Central memory CD8-positive, alpha-beta T cell (primary cell): Measurements from ENCODE around the gene IDH1.

Source experiments
- ATAC-seq: fragments of 150-1000 bp; cut with Tn5 transposase; replicated peaks from 2 replicates; pipeline ENCODE4 v1.10.0; 2022; ENCODE audit warnings: mild to moderate bottlenecking, moderate FRiP score, moderate number of reproducible peaks; ENCODE audit not compliant: poor library complexity, severe bottlenecking; ENCODE audit errors: extremely low read depth
- DNase-seq, 2 donors: peaks; one replicate each; pipeline ENCODE4 v3.0.0; 2021; ENCODE audit warnings: low spot score in 2 of 2
- H3K27ac Mint-ChIP-seq: one replicate; pipeline ENCODE4 v1.8.0; 2022; ENCODE audit warnings: low read depth, mild to moderate bottlenecking, moderate library complexity, mixed read lengths
- H3K27me3 Mint-ChIP-seq: one replicate; pipeline ENCODE4 v1.8.0; 2022; ENCODE audit warnings: mixed read lengths
- H3K36me3 Mint-ChIP-seq: one replicate; pipeline ENCODE4 v1.8.0; 2022; ENCODE audit warnings: mild to moderate bottlenecking, moderate library complexity, mixed read lengths; ENCODE audit not compliant: insufficient read depth
- H3K4me1 Mint-ChIP-seq: one replicate; pipeline ENCODE4 v1.8.0; 2022; ENCODE audit warnings: mixed read lengths
- H3K4me3 Mint-ChIP-seq: one replicate; pipeline ENCODE4 v1.8.0; 2022; ENCODE audit warnings: mild to moderate bottlenecking, moderate library complexity, mixed read lengths
- H3K9me3 Mint-ChIP-seq: one replicate; pipeline ENCODE4 v1.8.0; 2022; ENCODE audit warnings: mixed read lengths

IDH1 gene

DNA sequence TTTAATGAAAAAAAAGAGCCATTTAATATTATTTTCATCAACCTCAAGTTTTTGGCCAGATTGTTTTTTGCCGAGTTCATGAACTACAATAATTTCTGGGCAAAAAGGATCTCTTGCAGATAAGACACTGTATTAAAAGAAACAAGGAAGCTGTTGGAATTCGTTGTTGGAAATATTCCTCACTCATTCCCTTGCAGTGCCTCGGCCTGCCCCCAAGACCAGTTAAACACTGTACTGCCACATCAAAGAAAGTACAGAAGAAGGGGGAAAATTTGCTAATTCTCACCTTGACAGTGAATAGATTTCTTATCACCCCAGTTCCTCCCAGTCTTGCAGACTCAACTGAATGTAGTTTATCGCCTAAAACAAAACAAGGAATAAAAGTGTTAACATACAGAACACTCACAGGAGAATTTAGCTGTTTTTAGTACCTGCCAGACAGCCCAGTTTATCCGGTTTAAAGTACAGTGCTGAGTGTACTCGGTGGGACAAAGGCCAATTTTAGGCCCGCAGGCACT lies 1.2 kb downstream of the IDH1 start:
- Mint-ChIP-seq H3K27ac (peak overlapping the region; percentile 16), H3K4me1 (peaks cover 32% of the 10 kb centered on the region), H3K9me3 (no peaks in the 10 kb centered on the region), H3K36me3 (peaks cover 29% of the 10 kb centered on the region), H3K4me3 (peak overlapping the region; percentile 98), H3K27me3 (no peaks in the 10 kb centered on the region)
- DNase-seq = no peak
- ATAC-seq = no peak

GRCh38 chr2:208252716-208253492 lies 2.0 kb downstream of the IDH1 start:
- ATAC-seq = no peak
- H3K4me3 Mint-ChIP-seq = peak overlapping the region; percentile 98
- H3K36me3 Mint-ChIP-seq = peaks cover 35% of the 10 kb centered on the region
- H3K4me1 Mint-ChIP-seq = peaks cover 32% of the 10 kb centered on the region
- H3K27me3 Mint-ChIP-seq = no peaks in the 10 kb centered on the region
- H3K27ac Mint-ChIP-seq = peak overlapping the region; percentile 16
- no peak for DNase-seq
- H3K9me3 Mint-ChIP-seq = no peaks in the 10 kb centered on the region

DNA sequence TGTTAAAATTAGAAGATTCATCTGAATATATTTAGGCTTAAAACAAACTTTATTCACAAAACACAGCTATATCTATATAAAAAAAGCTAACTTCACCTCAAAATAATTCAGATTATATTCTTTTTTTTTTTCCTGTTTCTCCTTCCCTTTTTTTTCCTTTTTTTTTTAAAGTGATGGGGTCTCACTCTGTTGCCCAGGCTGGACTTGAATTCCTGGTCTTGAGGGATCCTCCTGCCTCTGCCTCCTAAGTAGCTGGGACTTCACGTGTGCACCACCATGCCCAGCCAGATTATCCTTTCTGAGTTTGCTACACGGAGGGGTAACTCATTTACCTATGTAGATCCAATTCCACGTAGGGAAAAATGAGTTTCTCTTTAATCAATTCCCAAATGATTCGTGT lies 3.8 kb downstream of the IDH1 start:
- Mint-ChIP-seq H3K4me3 (no peak overlapping the region), H3K27me3 (no peaks in the 10 kb centered on the region), H3K4me1 (peaks cover 32% of the 10 kb centered on the region), H3K9me3 (no peaks in the 10 kb centered on the region), H3K36me3 (peaks cover 40% of the 10 kb centered on the region), H3K27ac (no peak overlapping the region)
- no peak for DNase-seq
- no peak for ATAC-seq

GRCh38 chr2:208250388-208250787 lies 4.5 kb downstream of the IDH1 start:
- no peak overlapping the region for H3K4me3 Mint-ChIP-seq
- H3K36me3 Mint-ChIP-seq = peaks cover 43% of the 10 kb centered on the region
- DNase-seq (no peak), ATAC-seq (no peak)
- no peaks in the 10 kb centered on the region for H3K27me3 Mint-ChIP-seq
- peaks cover 27% of the 10 kb centered on the region for H3K4me1 Mint-ChIP-seq
- no peak overlapping the region for H3K27ac Mint-ChIP-seq
- H3K9me3 Mint-ChIP-seq = no peaks in the 10 kb centered on the region

- Mint-ChIP-seq H3K27ac (no peak overlapping the region), H3K36me3 (peaks cover 40% of the 10 kb centered on the region), H3K9me3 (no peaks in the 10 kb centered on the region), H3K4me1 (peaks cover 17% of the 10 kb centered on the region), H3K4me3 (no peak overlapping the region), H3K27me3 (no peaks in the 10 kb centered on the region)
- ATAC-seq (no peak), DNase-seq (no peak)
These were observed 5.6 kb downstream of the IDH1 start for GRCh38 chr2:208249296-208249695.

- H3K36me3 Mint-ChIP-seq = peaks cover 45% of the 10 kb centered on the region
- H3K4me3 Mint-ChIP-seq = no peak overlapping the region
- ATAC-seq (no peak), DNase-seq (no peak)
- H3K9me3 Mint-ChIP-seq = no peaks in the 10 kb centered on the region
- H3K27me3 Mint-ChIP-seq = no peaks in the 10 kb centered on the region
- H3K4me1 Mint-ChIP-seq = peaks cover 13% of the 10 kb centered on the region
- no peak overlapping the region for H3K27ac Mint-ChIP-seq
These were observed 6.3 kb downstream of the IDH1 start for GRCh38 chr2:208248601-208249000.

GRCh38 chr2:208245746-208246145 lies 9.1 kb downstream of the IDH1 start:
- no peak overlapping the region for H3K4me3 Mint-ChIP-seq
- peaks cover 51% of the 10 kb centered on the region for H3K36me3 Mint-ChIP-seq
- H3K4me1 Mint-ChIP-seq = peaks cover 5% of the 10 kb centered on the region
- ATAC-seq = no peak
- no peaks in the 10 kb centered on the region for H3K9me3 Mint-ChIP-seq
- H3K27me3 Mint-ChIP-seq = no peaks in the 10 kb centered on the region
- H3K27ac Mint-ChIP-seq = no peak overlapping the region
- DNase-seq = no peak

GRCh38 chr2:208244422-208244821 lies 10.4 kb downstream of the IDH1 start:
- Mint-ChIP-seq H3K36me3 (peaks cover 42% of the 10 kb centered on the region), H3K4me1 (peaks cover under 1% of the 10 kb centered on the region)

DNA sequence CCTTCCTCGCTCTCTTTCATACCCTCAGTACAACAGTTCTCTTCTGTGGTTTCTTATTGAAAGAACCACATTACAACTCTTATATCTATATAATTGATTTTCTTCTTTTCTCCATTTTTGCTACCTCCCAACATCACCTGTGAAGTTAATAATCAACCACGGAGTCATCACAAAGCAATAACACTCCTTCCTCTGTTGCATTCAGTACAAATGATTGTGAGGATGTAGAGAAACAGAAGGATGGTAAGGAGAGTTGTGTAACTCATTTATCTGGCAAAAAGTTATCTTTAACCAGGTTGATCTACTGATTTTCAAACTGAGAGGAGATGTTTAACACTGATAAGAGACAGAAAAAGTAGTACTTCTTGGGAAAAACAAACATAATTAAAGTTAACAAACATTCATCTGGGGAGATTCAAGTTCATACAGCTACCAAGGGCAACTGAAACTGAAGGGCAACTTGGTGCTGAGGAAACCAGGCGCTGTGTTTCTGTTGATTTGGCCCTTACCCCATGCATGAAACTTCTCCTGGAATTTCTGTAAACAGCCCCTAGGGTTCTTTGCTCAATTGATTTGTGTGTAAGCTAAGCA lies 14.2 kb downstream of the IDH1 start:
- H3K4me3 Mint-ChIP-seq = no peak overlapping the region
- no peak for DNase-seq
- no peaks in the 10 kb centered on the region for H3K27me3 Mint-ChIP-seq
- no peaks in the 10 kb centered on the region for H3K4me1 Mint-ChIP-seq
- peaks cover 5% of the 10 kb centered on the region for H3K9me3 Mint-ChIP-seq
- no peak overlapping the region for H3K27ac Mint-ChIP-seq
- ATAC-seq = no peak
- peaks cover 42% of the 10 kb centered on the region for H3K36me3 Mint-ChIP-seq

More at GRCh38 chr2:208244422-208244821, 10.4 kb downstream of the IDH1 start:
- no peaks in the 10 kb centered on the region for H3K27me3 Mint-ChIP-seq
- H3K27ac Mint-ChIP-seq = no peak overlapping the region
- H3K4me3 Mint-ChIP-seq = no peak overlapping the region
- H3K9me3 Mint-ChIP-seq = no peaks in the 10 kb centered on the region
- DNase-seq (no peak), ATAC-seq (no peak)

GRCh38 chr2:208239770-208240493 lies 14.9 kb downstream of the IDH1 start:
- Mint-ChIP-seq H3K4me1 (no peaks in the 10 kb centered on the region), H3K9me3 (peaks cover 6% of the 10 kb centered on the region), H3K27me3 (no peaks in the 10 kb centered on the region), H3K4me3 (no peak overlapping the region), H3K36me3 (peaks cover 42% of the 10 kb centered on the region), H3K27ac (no peak overlapping the region)
- no peak for ATAC-seq
- DNase-seq = no peak

DNA sequence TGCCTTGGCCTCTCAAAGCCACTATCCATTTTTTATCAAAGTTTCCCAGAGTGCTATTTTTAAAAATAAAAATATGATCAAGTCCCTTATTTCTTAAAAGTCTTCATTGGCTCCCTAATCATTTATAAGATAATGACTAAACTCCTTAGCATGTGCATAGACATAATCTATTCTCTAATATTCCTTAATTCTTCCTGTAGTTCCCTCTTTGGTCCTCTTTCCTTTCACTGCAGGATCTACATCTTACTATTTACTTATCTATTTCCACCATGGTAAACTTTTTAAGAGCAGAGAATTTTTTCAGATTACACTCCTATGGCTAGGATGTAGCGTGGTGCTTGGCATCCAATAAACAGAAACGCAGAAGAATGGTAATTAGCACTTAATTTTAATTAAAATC lies 19.0 kb downstream of the IDH1 start:
- Mint-ChIP-seq H3K9me3 (peaks cover 12% of the 10 kb centered on the region), H3K36me3 (peaks cover 22% of the 10 kb centered on the region), H3K27ac (no peak overlapping the region)

DNA sequence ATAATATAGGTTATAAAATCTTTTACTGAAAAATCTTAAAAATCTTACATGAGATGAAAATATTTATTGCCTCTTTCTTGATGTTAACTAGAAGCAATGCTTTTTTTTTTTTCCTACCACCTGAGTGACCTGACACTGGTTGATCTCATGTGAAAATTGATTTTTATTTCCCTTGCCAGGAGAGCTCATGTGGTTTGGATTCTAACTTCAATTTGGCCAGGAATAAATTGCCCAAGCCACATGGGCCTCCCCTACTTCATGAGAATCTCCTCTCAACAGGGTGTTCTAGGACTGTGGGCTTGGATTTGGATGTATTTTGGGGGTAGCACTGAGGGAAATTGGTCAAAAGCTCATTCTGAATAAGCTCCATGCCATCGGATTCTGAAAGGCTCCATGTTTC lies 20.1 kb downstream of the IDH1 start:
- peaks cover 20% of the 10 kb centered on the region for H3K36me3 Mint-ChIP-seq

More for the DNA sequence above, 19.0 kb downstream of the IDH1 start:
- Mint-ChIP-seq H3K4me1 (no peaks in the 10 kb centered on the region), H3K27me3 (no peaks in the 10 kb centered on the region), H3K4me3 (no peak overlapping the region)
- no peak for ATAC-seq
- DNase-seq = no peak

More for the DNA sequence above, 20.1 kb downstream of the IDH1 start:
- ATAC-seq (no peak), DNase-seq (no peak)
- Mint-ChIP-seq H3K9me3 (peaks cover 12% of the 10 kb centered on the region), H3K4me1 (no peaks in the 10 kb centered on the region), H3K27me3 (no peaks in the 10 kb centered on the region), H3K4me3 (no peak overlapping the region), H3K27ac (no peak overlapping the region)
